HS-27A (cell line): ENCODE results near the gene GPR18.

Source experiments
- DNase-seq: peaks from one replicate; pipeline ENCODE4 v3.0.0-alpha.2; 2012; ENCODE audit warnings: low read depth, missing footprints

The GPR18 gene

DNA sequence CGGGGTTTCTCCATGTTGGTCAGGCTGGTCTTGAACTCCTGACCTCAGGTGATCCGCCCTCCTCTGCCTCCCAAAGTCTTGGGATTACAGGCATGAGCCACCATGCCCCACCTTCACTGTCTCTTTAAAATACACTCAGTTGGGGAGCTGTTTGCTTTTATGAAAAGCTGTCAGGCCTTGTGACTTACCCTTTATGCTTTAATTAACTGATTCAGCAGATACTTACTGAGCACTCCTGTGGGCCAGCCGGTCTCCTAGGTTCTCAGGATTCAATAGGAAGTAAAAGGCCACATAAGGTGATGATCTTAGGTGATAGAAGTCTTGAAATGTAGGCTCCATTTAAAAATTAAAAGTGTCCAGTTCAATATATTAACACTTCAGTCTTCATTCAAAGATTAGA is 50.0 kb downstream of the GPR18 start:
- no peak for DNase-seq

GRCh38 chr13:99207511-99207910 is 50.7 kb downstream of the GPR18 start:
- no peak for DNase-seq

DNA sequence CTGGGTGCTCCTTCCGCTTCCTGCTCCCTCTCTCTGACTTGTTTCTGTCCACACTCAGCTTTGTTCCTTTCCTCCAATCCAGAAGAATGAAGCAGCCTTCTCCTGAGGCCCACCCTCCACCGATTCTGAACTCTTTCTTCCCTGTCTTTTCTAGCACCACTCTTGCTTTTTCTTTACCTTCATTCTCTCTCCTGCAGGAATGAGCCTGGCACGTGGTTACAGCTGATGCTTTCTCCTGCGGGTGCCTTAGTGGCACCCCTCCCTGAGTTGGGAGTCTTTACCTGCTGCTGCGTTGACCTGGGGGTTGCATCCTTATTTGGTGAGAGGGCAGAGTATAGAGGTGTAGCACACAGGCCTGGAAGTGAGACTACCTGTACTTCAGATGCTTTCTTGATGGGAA is 51.3 kb downstream of the GPR18 start:
- DNase-seq = no peak

- no peak for DNase-seq
These were observed 52.0 kb downstream of the GPR18 start for GRCh38 chr13:99206226-99206625.

GRCh38 chr13:99205621-99206220 is 52.5 kb downstream of the GPR18 start:
- DNase-seq = no peak
